ENCODE data around the gene OR51V1.

- no peak for TF ChIP-seq CTCF (conservative IDR thresholded peaks at IDR 0.05; ENCODE audit: low read depth, low read length)
- no peak for TF ChIP-seq CHD1 (IDR thresholded peaks at IDR 0.05; ENCODE audit: low read depth, low read length)
- TF ChIP-seq USF2 (IDR thresholded peaks at IDR 0.05; ENCODE audit: low read depth, low read length), result no peak
- TF ChIP-seq POLR2A (IDR thresholded peaks at IDR 0.05; ENCODE audit: low read depth, low read length), result no peak
- TF ChIP-seq RCOR1 (IDR thresholded peaks at IDR 0.05; ENCODE audit: insufficient replicate concordance, low read length), result no peak
- TF ChIP-seq MXI1 (IDR thresholded peaks at IDR 0.05; ENCODE audit: borderline replicate concordance, low read depth, low read length), result no peak
- no peak for TF ChIP-seq SMC3 (IDR thresholded peaks at IDR 0.05; ENCODE audit: low read depth, low read length)
- TF ChIP-seq RAD21 (IDR thresholded peaks at IDR 0.05; ENCODE audit: low read length), result no peak
These were observed 25.0 kb upstream of the OR51V1 start for GRCh38 chr11:5225480-5225871.

Measured in IMR-90 (cell line).